H7 (cell line): ENCODE data around the gene ZEB1. TPM values are rescaled to one million over a fixed set of nuclear protein-coding genes. Genes with fewer than 3 reads are reported as not detected.

Source experiments
- DNase-seq: peaks from one replicate; pipeline ENCODE4 v3.0.0; 2012
- H3K27me3 ChIP-seq: 2 replicates; pipeline ENCODE4 v1.6.0; 2011; ENCODE audit warnings: mild to moderate bottlenecking, low read length; ENCODE audit not compliant: control insufficient read depth, insufficient read depth
- H3K36me3 ChIP-seq: replicated peaks from 2 replicates; pipeline ENCODE4 v1.5.1; 2011; ENCODE audit warnings: low read length; ENCODE audit not compliant: control insufficient read depth, insufficient read depth
- H3K4me3 ChIP-seq: 2 replicates; pipeline ENCODE4 v1.5.1; 2011; ENCODE audit warnings: low read depth, mild to moderate bottlenecking, control low read depth, low read length, moderate library complexity; ENCODE audit not compliant: insufficient read depth
- total RNA-seq: library from RNA; depleted of rRNA; stranded (reverse); fragments of >200 nt; shearing (Covaris generic); gene quantifications from 2 replicates; pipeline ENCODE4 v1.2.3, GENCODE V29; 2014

The ZEB1 gene
- total RNA-seq, 1 experiment from 2014 or later, result 6.8 TPM

DNA sequence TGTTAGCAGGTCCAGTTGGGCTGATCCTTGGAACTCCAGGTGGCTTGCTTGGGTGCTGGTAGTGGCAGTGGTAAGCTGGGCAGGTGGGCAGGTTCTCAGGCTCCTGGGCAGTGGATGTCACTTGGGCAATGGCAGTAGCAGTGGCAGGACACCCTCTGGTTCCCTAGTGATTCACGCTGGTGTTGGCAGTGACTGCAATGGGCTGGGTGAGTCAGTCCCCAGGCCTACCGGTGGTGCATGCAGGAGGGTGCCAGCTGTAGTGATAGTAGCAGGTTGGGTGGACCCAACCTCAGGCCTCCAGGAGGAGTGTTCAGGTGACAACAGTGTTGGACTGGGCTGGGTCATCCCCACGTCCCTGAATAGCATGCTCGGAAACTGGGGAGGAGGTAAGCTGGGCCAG is 189.2 kb downstream of the ZEB1 start:
- Histone ChIP-seq H3K4me3 (no peak overlapping the region), H3K27me3 (no peaks in the 10 kb centered on the region), H3K36me3 (no peaks in the 10 kb centered on the region; the same call in 1 of the 2 replicates)
- DNase-seq, result no peak

DNA sequence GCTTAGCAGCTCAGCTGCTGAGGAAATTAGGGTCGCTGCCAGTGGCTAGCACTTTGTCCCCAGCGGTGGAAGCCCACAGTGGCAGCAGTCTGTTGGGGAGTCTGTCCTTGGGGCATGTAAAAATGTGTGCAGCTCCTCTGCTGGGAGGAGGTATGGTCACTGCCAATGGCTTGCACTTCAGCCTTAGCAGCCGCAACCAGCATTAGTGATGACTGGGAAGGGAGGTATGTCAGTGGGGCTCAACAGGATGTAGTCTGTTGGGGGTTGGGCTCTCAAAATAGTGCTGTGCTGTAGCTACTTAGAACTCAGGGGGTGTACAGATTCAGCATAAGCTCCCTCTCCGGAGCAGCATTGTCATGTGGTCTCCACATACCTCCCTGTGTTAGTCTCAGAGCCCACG is 189.9 kb downstream of the ZEB1 start:
- H3K4me3 ChIP-seq, result no peak overlapping the region
- no peaks in the 10 kb centered on the region; the same call in 1 of the 2 replicates for H3K36me3 ChIP-seq
- DNase-seq, result no peak
- H3K27me3 ChIP-seq, result no peaks in the 10 kb centered on the region

DNA sequence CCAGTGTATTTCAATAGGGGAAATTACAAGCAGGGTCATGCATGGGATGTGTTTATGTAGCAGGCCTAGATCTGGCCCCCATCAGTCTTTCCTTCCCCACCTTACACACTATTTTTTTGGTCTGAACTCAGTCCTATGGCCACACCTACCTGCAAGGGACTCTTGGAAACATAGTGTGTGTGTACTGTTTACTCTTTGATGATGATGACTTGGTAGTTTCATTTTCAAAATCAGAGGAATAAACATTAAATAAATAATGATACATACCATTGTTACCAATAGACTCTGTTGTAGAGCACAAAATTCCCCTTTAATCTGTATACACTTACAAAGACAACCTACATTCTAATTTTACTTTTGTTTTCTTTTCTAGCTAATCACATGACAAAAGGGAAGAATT is 191.0 kb downstream of the ZEB1 start:
- DNase-seq, result no peak
- no peaks in the 10 kb centered on the region for H3K27me3 ChIP-seq
- no peak overlapping the region for H3K4me3 ChIP-seq
- H3K36me3 ChIP-seq, result no peaks in the 10 kb centered on the region; the same call in 1 of the 2 replicates

DNA sequence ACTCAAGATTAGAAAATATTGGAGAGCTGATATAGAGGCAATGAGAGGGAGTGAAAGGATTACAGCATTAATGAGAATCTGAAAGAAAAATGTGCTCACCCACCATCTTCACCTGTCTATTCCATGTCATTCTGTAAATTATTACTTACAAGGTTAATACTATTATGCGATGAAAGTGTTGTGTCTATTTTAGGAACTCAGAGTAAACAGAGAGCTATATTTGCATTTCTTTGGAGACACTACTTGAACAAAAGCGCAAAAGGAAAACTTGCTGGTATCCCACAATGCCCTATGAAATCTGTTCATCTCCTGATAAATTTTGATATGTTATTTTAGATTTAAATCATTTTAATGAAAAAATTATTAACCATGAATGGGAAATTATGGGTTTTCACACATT is 196.1 kb downstream of the ZEB1 start:
- DNase-seq, result no peak
- Histone ChIP-seq H3K4me3 (no peak overlapping the region), H3K27me3 (no peaks in the 10 kb centered on the region), H3K36me3 (no peaks in the 10 kb centered on the region)

DNA sequence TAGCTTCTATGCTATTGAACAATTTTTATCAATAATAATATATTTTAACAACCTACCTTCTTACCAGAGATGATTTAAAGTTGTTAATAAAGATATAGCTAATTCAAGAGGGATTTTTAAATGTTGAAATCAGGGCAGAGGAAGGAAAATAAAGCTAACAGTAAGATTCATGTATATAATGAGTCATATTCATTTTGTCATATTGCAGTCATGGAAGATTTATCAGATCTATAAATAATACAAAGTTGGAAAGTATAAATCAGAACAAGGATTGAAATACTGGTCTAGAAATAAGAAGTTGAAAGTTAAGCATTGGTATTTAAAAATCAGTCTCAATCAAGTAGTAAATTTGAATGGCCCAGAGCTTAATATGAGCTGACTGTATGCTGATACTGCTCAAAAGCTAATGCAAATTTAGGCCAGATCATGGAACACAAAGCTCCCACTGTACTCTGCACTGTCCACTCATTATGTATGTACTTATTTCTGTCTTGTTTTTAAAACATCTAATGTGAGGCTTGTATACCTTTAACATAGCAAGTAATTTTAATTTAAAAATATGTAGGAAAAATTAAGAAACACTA is 196.9 kb downstream of the ZEB1 start:
- DNase-seq, result no peak
- Histone ChIP-seq H3K36me3 (no peaks in the 10 kb centered on the region), H3K27me3 (no peaks in the 10 kb centered on the region), H3K4me3 (no peak overlapping the region)

DNA sequence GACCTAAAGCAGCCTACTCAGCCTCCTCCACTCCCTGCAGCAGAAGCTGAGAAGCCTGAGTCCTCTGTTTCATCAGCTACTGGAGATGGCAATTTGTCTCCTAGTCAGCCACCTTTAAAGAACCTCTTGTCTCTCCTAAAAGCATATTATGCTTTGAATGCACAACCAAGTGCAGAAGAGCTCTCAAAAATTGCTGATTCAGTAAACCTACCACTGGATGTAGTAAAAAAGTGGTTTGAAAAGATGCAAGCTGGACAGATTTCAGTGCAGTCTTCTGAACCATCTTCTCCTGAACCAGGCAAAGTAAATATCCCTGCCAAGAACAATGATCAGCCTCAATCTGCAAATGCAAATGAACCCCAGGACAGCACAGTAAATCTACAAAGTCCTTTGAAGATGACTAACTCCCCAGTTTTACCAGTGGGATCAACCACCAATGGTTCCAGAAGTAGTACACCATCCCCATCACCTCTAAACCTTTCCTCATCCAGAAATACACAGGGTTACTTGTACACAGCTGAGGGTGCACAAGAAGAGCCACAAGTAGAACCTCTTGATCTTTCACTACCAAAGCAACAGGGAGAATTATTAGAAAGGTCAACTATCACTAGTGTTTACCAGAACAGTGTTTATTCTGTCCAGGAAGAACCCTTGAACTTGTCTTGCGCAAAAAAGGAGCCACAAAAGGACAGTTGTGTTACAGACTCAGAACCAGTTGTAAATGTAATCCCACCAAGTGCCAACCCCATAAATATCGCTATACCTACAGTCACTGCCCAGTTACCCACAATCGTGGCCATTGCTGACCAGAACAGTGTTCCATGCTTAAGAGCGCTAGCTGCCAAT is 202.2 kb downstream of the ZEB1 start:
- Histone ChIP-seq H3K4me3 (no peak overlapping the region), H3K27me3 (no peaks in the 10 kb centered on the region), H3K36me3 (no peaks in the 10 kb centered on the region)
- no peak for DNase-seq

DNA sequence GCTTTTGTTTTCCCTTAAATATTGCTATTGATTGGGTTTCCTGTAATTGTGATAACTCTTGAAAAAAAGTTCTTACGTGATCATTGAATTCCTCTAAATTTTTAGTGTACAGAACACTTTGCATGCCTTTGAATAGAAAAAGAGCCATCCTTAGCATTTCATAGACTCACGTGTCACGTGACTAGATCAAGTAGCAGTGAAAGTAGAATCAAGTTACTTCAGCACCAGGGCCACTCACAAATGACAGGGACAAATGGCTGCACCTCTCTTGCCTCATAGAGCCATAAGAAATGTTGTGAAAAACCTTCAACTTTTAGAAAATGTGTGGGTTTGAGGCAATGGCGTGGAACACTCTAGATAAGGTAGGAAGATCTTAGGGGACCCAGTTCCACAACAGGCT is 203.8 kb downstream of the ZEB1 start:
- no peak for DNase-seq
- Histone ChIP-seq H3K36me3 (no peaks in the 10 kb centered on the region), H3K4me3 (no peak overlapping the region), H3K27me3 (no peaks in the 10 kb centered on the region)

DNA sequence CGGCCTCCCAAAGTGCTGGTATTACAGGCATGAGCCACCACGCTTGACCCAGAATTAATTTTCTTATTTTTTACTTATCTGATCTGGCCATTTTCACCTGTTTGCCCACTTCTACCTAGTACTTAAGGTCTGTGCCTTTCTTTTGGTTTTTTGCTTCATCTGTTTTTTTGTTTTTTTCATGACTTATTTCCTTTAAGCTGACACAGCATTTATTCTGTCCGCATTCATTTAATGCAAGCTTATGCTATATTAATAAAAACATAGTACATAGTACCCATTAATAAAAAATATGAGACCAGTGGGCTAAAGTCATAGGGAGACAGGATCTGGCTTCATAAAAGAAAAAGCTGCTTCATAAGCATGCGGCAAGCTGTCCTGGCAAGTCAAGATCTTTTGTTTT is 205.4 kb downstream of the ZEB1 start:
- no peak for DNase-seq
- H3K36me3 ChIP-seq, result no peaks in the 10 kb centered on the region
- H3K27me3 ChIP-seq, result no peaks in the 10 kb centered on the region
- H3K4me3 ChIP-seq, result no peak overlapping the region

DNA sequence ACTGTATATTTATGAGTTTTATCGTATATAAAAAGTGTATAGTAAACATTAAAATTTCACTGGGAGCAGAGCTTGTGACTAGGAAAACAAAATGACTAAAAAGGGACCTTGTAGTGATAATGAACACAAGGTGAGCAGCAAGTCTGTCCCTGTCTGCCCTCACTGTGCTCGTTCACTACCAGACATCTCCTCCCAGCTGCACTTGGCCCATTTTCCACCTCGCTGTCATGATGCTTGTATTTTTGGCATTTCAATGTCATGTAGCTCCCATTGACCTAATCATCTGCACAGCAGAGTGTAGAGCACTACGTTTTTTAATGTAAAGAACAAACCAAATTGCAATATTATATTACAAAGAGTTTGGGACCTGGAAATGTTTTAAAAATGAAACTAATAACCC is 207.2 kb downstream of the ZEB1 start:
- no peak overlapping the region for H3K4me3 ChIP-seq
- no peak for DNase-seq
- no peaks in the 10 kb centered on the region for H3K27me3 ChIP-seq
- no peaks in the 10 kb centered on the region for H3K36me3 ChIP-seq

DNA sequence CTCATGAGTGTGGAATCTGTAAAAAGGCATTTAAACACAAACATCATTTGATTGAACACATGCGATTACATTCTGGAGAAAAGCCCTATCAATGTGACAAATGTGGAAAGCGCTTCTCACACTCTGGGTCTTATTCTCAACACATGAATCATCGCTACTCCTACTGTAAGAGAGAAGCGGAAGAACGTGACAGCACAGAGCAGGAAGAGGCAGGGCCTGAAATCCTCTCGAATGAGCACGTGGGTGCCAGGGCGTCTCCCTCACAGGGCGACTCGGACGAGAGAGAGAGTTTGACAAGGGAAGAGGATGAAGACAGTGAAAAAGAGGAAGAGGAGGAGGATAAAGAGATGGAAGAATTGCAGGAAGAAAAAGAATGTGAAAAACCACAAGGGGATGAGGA is 207.7 kb downstream of the ZEB1 start:
- H3K27me3 ChIP-seq, result no peaks in the 10 kb centered on the region
- no peak for DNase-seq
- no peak overlapping the region for H3K4me3 ChIP-seq
- no peaks in the 10 kb centered on the region for H3K36me3 ChIP-seq

DNA sequence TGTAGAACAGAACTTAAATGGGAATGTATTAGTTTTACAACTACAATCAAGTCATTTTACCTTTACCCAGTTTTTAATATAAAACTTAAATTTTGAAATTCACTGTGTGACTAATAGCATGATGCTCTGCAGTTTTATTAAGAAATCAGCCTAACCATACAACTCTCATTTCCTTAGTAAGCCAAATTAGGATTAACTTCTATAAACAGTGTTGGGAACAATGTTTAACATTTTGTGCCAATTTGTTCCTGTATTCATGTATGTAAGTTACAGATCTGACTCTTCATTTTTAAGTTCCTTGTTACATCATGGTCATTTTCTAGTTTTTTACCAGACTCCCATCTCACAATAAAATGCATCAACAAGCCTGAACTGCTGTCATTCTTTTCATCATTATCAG is 209.8 kb downstream of the ZEB1 start:
- no peak for DNase-seq
- Histone ChIP-seq H3K36me3 (no peaks in the 10 kb centered on the region), H3K4me3 (no peak overlapping the region), H3K27me3 (no peaks in the 10 kb centered on the region)

DNA sequence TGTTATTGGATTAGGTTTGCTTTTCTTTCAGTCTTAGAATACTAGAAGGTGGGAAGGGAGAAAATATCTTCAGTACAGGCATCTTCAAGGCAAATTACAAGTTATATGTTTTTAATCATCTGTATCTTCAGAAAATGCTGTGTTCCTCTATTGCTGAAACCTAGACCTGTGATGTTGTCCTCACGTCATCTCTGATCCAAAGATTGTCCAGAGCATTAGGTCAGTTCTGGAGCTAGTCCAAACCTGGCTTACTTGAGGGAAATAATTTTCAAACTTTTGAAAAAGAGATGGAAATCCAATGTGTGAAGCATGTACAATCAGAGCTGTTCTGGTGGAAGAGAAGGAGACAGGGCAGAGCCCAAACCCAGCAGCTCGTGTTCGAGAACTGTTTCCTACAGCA is 217.3 kb downstream of the ZEB1 start:
- no peaks in the 10 kb centered on the region for H3K36me3 ChIP-seq
- DNase-seq, result no peak
- no peaks in the 10 kb centered on the region for H3K27me3 ChIP-seq

DNA sequence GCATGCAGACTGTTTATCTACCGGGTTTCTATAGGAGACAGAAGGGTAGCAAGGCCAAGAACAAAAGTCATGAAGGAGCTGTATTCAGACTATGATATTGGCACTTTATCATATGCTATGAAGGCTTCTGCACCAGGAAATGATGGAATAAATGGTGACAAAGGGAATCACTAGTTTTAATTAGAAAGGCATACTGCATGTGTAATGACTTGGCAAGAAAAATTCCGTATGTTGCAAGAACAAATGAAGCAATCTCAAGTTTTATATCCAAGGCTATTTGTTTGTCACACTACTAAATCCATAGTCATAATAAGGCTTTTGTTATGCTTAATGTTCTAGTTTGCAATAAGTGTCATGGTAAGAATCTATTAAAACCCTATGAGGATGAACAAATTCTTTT is 230.9 kb downstream of the ZEB1 start:
- DNase-seq, result no peak
- H3K4me3 ChIP-seq, result no peak overlapping the region
- H3K27me3 ChIP-seq, result no peaks in the 10 kb centered on the region
- no peaks in the 10 kb centered on the region for H3K36me3 ChIP-seq

More for the DNA sequence above, 217.3 kb downstream of the ZEB1 start:
- no peak overlapping the region for H3K4me3 ChIP-seq

DNA sequence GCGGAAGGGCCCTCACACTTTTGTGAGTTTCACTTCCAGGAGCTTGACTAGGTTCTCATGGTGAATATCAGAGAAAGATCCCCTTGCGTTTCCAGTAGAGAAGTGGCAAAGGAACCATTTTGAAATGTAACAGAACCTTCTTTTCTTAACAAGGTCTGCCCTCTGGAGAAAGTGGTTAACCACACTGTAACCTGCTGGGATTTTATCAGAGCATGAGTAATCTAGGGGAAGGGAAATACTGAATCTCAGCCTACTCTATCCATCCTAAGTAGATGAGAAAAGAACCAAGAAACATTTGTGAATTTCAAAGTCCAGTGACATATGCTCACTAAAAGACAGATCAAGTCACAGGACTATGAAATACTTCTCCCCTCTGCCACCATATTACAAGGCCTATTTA is 235.5 kb downstream of the ZEB1 start:
- Histone ChIP-seq H3K27me3 (no peaks in the 10 kb centered on the region), H3K36me3 (no peaks in the 10 kb centered on the region), H3K4me3 (no peak overlapping the region)
- DNase-seq, result no peak

DNA sequence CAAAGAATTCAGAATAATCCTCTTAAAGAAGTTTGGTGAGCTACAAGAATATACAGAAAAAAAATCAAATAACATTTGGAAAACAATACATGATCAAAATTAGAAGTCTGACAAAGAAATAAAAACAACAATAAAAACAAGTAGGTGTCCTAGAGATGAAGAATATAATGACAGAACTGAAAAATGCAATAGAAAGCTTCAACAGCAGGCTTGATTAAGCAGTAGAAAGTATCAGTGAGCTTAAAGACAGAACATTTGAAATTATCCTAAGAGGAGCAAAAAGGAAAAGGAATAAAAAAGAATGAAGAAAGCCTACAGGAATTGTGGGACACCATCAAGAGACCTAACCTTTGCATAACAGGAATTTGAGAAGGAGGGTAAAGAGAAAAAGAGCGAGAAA is 238.8 kb downstream of the ZEB1 start:
- H3K36me3 ChIP-seq, result no peaks in the 10 kb centered on the region
- no peaks in the 10 kb centered on the region for H3K27me3 ChIP-seq
- DNase-seq, result no peak
- H3K4me3 ChIP-seq, result no peak overlapping the region
